GM18858 (cell line): ENCODE data around the gene REEP6.
"Not testable (repeated sequence)": the region's sequence is repeated elsewhere in the genome, so short reads cannot be mapped to it uniquely, and the experiment has no call there.

ENCODE experiments used
- ATAC-seq: cut with Tn5 transposase; IDR thresholded peaks from one replicate; pipeline ENCODE4 v1.9.1; 2021; ENCODE audit not compliant: unreplicated experiment

REEP6 gene

GRCh38 chr19:1505991-1506881 is 15.3 kb downstream of the REEP6 start:
- ATAC-seq, result no peak

- ATAC-seq, result no peak
Observed at GRCh38 chr19:1507192-1507660, 16.2 kb downstream of the REEP6 start.

GRCh38 chr19:1507763-1508506 is 17.0 kb downstream of the REEP6 start:
- no peak for ATAC-seq

GRCh38 chr19:1508507-1508856 is 17.5 kb downstream of the REEP6 start:
- ATAC-seq, result no peak

- ATAC-seq, result no peak
Observed at GRCh38 chr19:1509602-1510441, 18.8 kb downstream of the REEP6 start.

GRCh38 chr19:1510442-1510806 is 19.4 kb downstream of the REEP6 start:
- no peak for ATAC-seq

GRCh38 chr19:1510807-1511206 is 19.8 kb downstream of the REEP6 start:
- no peak for ATAC-seq

GRCh38 chr19:1511318-1512317 is 20.6 kb downstream of the REEP6 start:
- no peak for ATAC-seq

- ATAC-seq, result no peak
Observed at GRCh38 chr19:1512671-1513498, 21.9 kb downstream of the REEP6 start, which contains the start of gene ADAMTSL5. TSS of gene ADAMTSL5 (minus strand) at chr19:1513019. CDS start at chr19:1510943, 2,076 bp downstream.

GRCh38 chr19:1513499-1514294 is 22.7 kb downstream of the REEP6 start:
- no peak for ATAC-seq

GRCh38 chr19:1514295-1514661 is 23.3 kb downstream of the REEP6 start:
- no peak for ATAC-seq

GRCh38 chr19:1514986-1515721 is 24.2 kb downstream of the REEP6 start:
- no peak for ATAC-seq

- no peak for ATAC-seq
Observed at GRCh38 chr19:1516395-1516753, 25.4 kb downstream of the REEP6 start.

GRCh38 chr19:1518471-1518870 is 27.5 kb downstream of the REEP6 start:
- ATAC-seq, result no peak

GRCh38 chr19:1519802-1520201 is 28.8 kb downstream of the REEP6 start:
- not testable (repeated sequence) for ATAC-seq

GRCh38 chr19:1520203-1520780 is 29.3 kb downstream of the REEP6 start:
- no peak for ATAC-seq

- no peak for ATAC-seq
Observed at GRCh38 chr19:1521636-1522035, 30.7 kb downstream of the REEP6 start.
